Measurements from ENCODE around the gene DNAH1.

GRCh38 chr3:52431459-52432223 lies 115.5 kb downstream of the DNAH1 start:
- TF ChIP-seq POLR2A (IDR thresholded peaks at IDR 0.05) (no peak), CTCF (IDR thresholded peaks at IDR 0.05) (no peak), EP300 (IDR thresholded peaks at IDR 0.05) (no peak)
